ENCODE measurements around the gene CCNA1. TPM values are rescaled to one million over a fixed set of nuclear protein-coding genes. Genes with fewer than 3 reads are reported as not detected.

Gene CCNA1
- total RNA-seq, 1 experiment from 2014 or later, result 2.6 TPM

Other genes starting within 250 kb of the CCNA1 start
- 2.4 and 2.7 TPM in 2 replicates for gene SOHLH2, start 217.9 kb upstream of the CCNA1 start, total RNA-seq (2014; rRNA removed; shearing (Covaris generic))
- 5.6 and 8.5 TPM in 2 replicates for gene CCDC169, start 134.7 kb upstream of the CCNA1 start, total RNA-seq (2014; rRNA removed; shearing (Covaris generic))
- gene SPART, start 86.1 kb upstream of the CCNA1 start, total RNA-seq (2014; rRNA removed; shearing (Covaris generic)), result 130 and 136 TPM in 2 replicates
- gene SERTM1, start 241.5 kb downstream of the CCNA1 start, total RNA-seq (2014; rRNA removed; shearing (Covaris generic)), result 0.12 TPM in 1 of 2 replicates, not detected in the other